Heart right ventricle (tissue), 16 donors: ENCODE measurements around the gene TTLL4. TPM values are rescaled to one million over a fixed set of nuclear protein-coding genes. Genes with fewer than 3 reads are reported as not detected.
"Not testable (repeated sequence)": the region's sequence is repeated elsewhere in the genome, so short reads cannot be mapped to it uniquely, and the experiment has no call there.

Experiments used
- ATAC-seq, 8 donors: fragments of 200-7000 bp; cut with Tn5 transposase; one replicate each; pipeline ENCODE4 v1.9.1; 2020; ENCODE audit warnings: mild to moderate bottlenecking in 8 of 8, moderate library complexity in 8 of 8, moderate number of reproducible peaks in 1 of 8
- DNase-seq, 2 donors: peaks; one replicate each; pipeline ENCODE4 v3.0.0-alpha.2; 2020
- H3K27ac ChIP-seq, 10 donors: fragments of 200-600 bp; sonication (generic) in 2 of 10; one replicate each; pipeline versions ENCODE4 v1.5.0 to v1.8.0; 2020 to 2022; ENCODE audit warnings: mild to moderate bottlenecking in 3 of 10
- H3K27me3 ChIP-seq, 7 donors: fragments of 200-600 bp; one replicate each; pipeline ENCODE4 v1.8.0; 2021 to 2022; ENCODE audit warnings: mild to moderate bottlenecking in 2 of 7
- H3K36me3 ChIP-seq, 9 donors: fragments of 200-600 bp; sonication (generic) in 1 of 9; one replicate each; pipeline versions ENCODE4 v1.5.0 to v1.8.0; 2020 to 2022; ENCODE audit warnings: mild to moderate bottlenecking in 2 of 9
- H3K4me1 ChIP-seq, 9 donors: fragments of 200-600 bp; sonication (generic) in 1 of 9; one replicate each; pipeline versions ENCODE4 v1.5.0 to v1.8.0; 2020 to 2022; ENCODE audit warnings: mild to moderate bottlenecking in 4 of 9
- H3K4me3 ChIP-seq, 10 donors: fragments of 200-600 bp; sonication (generic) in 2 of 10; one replicate each; pipeline versions ENCODE4 v1.5.0 to v1.8.0; 2020 to 2022; ENCODE audit warnings: mild to moderate bottlenecking in 7 of 10, moderate library complexity in 2 of 10
- H3K9me3 ChIP-seq, 11 donors: fragments of 200-600 bp in 10 of 11; sonication (generic) in 2 of 11; one replicate each; pipeline versions ENCODE4 v1.5.0 to v1.8.0; 2013 to 2022; ENCODE audit warnings: mild to moderate bottlenecking in 2 of 11, control low read depth in 1 of 11, moderate library complexity in 1 of 11
- WGBS, 2 donors: extraction: QIAGEN DNeasy Blood & Tissue Kit; methylation state at CpG; one replicate each; pipeline ENCODE4 v1.1.7; 2013; ENCODE audit warnings: inconsistent platforms in 1 of 2; 5-methylcytosine and 5-hydroxymethylcytosine counted together
- intact Hi-C, 10 donors: fragments of 100-400 bp; cut with DNase I; formaldehyde crosslinking; loops; one replicate each; pipeline versions ENCODE4 v1.11.1 to v1.14.2; 2022
- polyA plus RNA-seq, 2 donors: library from polyadenylated mRNA; stranded (reverse); fragments of 200-250 nt; gene quantifications; one replicate each; pipeline ENCODE4 v1.2.3, GENCODE V29; 2013
- total RNA-seq, 10 donors: library from RNA; stranded (reverse); fragmentation: NEBNext Ultra II Directional in 3 of 10; extraction: Animal tissue kit (Norgen Biotek cat#: 25700) in 3 of 10; gene quantifications; one replicate each; pipeline versions ENCODE4 v1.2.1 to v1.2.4, GENCODE V29; 2021 to 2023
- TF ChIP-seq, protein P1 (sequence below), 9 donors: fragments of 200-600 bp; sonication (generic) in 2 of 9; IDR thresholded peaks; one replicate each; pipeline versions ENCODE4 v1.5.0 to v1.8.0; 2021 to 2022; ENCODE audit warnings: antibody characterized with exemption in 9 of 9, mild to moderate bottlenecking in 5 of 9, moderate library complexity in 1 of 9
- donor health status: Arrhythmogenic right ventricular cardiomyopathy.
- donor health status: ischemic (EF 13 %, LVEDD 7.1; RV severe dilation, severe dysfunction).
- donor health status: healthy with polysubstance abuse.
- donor health status: DM: no; HTN: yes; CAD: no.
- donor health status: DM: no; HTN: no; CAD: no.
- donor health status: ischemic (EF 25% LVEDD 6.9; RV normal size, moderate dysfunction).
- donor health status: ischemic (EF 25% LVEDD 5.7; RV mildly dilated, moderate dysfunction).
- donor health status: healthy.
- donor health status: DM: yes; HTN: yes; CAD: no.
- donor health status: Ischemic cardiomyopathy.
- donor health status: ischemic (EF 35%, LVEDD 5.7; RV mildly dilated, moderate dysfunction).
- donor health status: nonischemic (EF 11% LVEDD 7.7; RV severe dilation, severe dysfunction).
- donor health status: DM: yes; HTN: yes; CAD: no.
- donor health status: PGD.
- donor health status: ischemic (EF 29% LVEDD 5.4; RV normal size, mild dysfunction).
- donor health status: nonischemic (EF 23%, LVEDD 6.1; RV moderate dilation, normal function).

TTLL4 gene
- total and polyA plus RNA-seq, 12 donors: 4.3 to 10.3 (median 6.6) TPM

DNA sequence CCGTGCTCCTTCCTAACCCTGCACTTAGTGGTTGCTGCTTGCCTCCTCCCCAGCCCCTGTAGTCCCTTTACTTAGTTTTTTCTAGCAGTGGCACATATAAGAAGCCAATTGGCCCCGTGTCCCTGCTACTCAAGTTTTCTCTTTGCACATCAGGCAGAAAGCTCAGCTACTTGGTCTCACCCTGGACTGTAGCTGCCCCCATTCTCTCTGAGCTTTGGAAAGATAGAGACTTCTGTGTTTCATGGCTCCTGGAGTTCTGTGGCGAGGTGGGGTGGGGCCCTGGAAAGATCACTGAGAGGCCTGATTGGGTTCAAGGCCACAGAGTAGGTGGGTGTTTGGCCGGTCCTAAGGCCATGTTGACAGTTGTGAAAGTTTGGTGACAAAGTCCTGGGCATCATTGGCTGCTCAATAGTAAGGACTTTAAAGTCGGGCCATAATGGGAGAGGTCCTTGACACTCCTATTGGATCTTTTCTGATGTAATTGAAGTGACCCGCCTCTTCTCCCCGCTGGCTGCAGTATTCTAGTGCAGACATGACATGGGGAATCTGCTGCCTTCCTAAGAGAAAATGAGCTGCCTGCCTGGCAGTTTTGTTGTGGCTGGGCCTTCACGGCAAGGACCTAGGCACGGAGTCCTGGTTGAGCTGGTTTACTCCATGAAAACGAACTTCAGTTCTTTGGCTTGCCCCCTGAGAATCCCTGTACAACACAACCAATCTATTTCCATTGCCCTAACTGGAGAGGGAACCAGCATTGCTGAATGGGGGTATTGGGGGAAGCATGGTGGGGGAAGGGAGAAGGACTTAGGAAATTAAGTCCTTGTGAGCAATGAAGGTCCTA is 45.2 kb downstream of the TTLL4 start:
- Histone ChIP-seq H3K27me3 (no peaks in the 10 kb centered on the region), H3K4me3 (no peak overlapping the region), H3K27ac (no peak overlapping the region), H3K4me1 (peaks cover 0 to 4% (median 0%) of the 10 kb centered on the region in 9 donors), H3K36me3 (peaks cover 0 to 64% (median 25%) of the 10 kb centered on the region in 9 donors), H3K9me3 (no peaks in the 10 kb centered on the region)
- WGBS, 2 donors: 94 to 97% methylated on average over 10 of the region's 10 CpGs
- intact Hi-C loops: no loop called here
- ATAC-seq: no peak
- no peak for DNase-seq
- TF ChIP-seq, protein P1, sequence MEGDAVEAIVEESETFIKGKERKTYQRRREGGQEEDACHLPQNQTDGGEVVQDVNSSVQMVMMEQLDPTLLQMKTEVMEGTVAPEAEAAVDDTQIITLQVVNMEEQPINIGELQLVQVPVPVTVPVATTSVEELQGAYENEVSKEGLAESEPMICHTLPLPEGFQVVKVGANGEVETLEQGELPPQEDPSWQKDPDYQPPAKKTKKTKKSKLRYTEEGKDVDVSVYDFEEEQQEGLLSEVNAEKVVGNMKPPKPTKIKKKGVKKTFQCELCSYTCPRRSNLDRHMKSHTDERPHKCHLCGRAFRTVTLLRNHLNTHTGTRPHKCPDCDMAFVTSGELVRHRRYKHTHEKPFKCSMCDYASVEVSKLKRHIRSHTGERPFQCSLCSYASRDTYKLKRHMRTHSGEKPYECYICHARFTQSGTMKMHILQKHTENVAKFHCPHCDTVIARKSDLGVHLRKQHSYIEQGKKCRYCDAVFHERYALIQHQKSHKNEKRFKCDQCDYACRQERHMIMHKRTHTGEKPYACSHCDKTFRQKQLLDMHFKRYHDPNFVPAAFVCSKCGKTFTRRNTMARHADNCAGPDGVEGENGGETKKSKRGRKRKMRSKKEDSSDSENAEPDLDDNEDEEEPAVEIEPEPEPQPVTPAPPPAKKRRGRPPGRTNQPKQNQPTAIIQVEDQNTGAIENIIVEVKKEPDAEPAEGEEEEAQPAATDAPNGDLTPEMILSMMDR (IDR thresholded peaks at IDR 0.05): no peak

DNA sequence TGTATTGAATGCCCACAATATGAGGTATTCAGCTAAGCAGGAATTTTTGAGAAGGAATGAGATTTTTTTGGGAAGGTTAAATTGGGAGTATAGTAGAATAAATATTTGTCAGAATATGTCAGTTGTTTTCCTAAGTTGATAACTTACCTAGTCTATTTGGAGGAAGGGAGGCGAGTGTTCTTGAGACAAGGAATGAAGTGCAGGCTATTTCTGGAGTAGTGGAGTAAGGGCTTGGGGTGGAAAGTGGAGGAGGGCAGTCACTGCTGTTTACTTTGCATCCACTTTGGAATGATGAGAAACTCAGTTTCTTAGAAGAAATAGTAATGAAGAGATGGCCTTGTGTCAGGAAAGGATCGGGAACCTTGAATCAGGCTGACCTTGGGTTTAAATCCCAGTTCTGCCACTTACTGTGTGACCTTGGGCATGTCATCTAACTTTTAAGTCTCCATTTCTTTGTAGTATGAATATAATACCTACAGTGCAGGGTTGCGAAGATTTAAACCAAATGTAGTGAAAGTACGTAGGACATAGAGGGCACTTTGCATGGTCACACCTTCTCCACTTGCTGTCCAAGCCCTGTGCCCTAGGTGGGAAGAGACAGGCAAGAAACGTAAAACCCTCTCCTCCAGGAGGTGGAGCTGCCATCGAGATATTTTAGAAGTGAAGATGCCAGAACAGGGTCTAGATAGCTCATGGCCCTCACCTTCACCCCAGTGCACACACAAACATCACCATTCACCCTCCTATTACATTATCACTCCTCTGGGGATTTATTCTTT is 46.2 kb downstream of the TTLL4 start:
- 80 to 84% methylated on average over 6 of the region's 6 CpGs for WGBS, 2 donors

DNA sequence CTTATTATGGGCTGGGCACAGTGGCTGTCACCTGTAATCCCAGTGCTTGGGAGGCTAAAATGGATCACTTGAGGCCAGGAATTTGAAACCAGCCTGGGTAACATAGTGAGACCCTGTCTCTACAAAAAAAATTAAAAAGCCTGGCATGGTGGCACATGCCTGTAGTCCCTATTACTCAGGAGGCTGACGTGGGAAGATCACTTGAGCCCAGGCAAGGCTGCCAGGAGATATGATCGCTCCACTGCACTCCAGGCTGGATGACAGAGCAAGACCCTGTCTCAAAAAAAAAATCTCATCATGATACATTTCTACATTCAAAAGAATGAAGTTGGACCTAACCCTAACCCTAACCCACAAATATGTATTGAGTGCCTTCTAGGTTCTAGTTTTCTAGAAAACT is 51.2 kb downstream of the TTLL4 start:
- 86 to 88% methylated on average over 2 of the region's 2 CpGs for WGBS, 2 donors
- TF ChIP-seq, protein P1 (IDR thresholded peaks at IDR 0.05): no peak
- Histone ChIP-seq H3K9me3 (no peaks in the 10 kb centered on the region), H3K4me3 (no peak overlapping the region), H3K36me3 (peaks cover 0 to 10% (median 0%) of the 10 kb centered on the region in 9 donors), H3K4me1 (no peaks in the 10 kb centered on the region), H3K27ac (no peak overlapping the region), H3K27me3 (peaks cover 0 to 6% (median 0%) of the 10 kb centered on the region in 7 donors)
- intact Hi-C loops: no loop called here
- no peak for DNase-seq
- ATAC-seq: no peak

More for the DNA sequence above, 46.2 kb downstream of the TTLL4 start:
- H3K27me3 ChIP-seq: peaks cover 0 to 4% (median 0%) of the 10 kb centered on the region in 7 donors
- ATAC-seq (no peak), DNase-seq (no peak)
- no peak overlapping the region for H3K27ac ChIP-seq
- peaks cover 0 to 54% (median 19%) of the 10 kb centered on the region in 9 donors for H3K36me3 ChIP-seq
- H3K9me3 ChIP-seq: no peaks in the 10 kb centered on the region
- intact Hi-C loops: no loop called here
- H3K4me1 ChIP-seq: peaks cover 0 to 4% (median 0%) of the 10 kb centered on the region in 9 donors
- TF ChIP-seq, protein P1 (IDR thresholded peaks at IDR 0.05): no peak
- H3K4me3 ChIP-seq: no peak overlapping the region

DNA sequence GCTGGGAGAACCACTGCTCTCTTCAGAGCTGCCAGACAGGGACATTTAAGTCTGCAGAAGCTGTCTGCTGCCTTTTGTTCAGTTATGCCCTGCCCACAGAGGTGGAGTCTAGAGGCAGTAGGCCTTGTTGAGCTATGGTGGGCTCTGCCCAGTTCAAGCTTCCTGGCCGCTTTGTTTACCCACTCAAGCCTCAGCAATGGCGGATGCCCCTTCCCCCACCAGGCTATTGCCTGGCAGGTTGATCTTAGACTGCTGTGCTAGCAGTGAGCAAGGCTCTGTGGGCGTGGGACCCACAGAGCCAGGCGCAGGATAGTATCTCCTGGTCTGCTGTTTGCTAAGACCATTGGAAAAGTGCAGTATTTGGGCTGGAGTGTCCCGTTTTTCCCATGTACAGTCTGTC is 62.1 kb downstream of the TTLL4 start:
- ATAC-seq, H3K4me3 ChIP-seq, H3K36me3 ChIP-seq, H3K27me3 ChIP-seq, DNase-seq, H3K27ac ChIP-seq, H3K4me1 ChIP-seq, intact Hi-C loops: not testable (repeated sequence)
- WGBS, 2 donors: 90 to 94% methylated on average over 5 of the region's 5 CpGs
- H3K9me3 ChIP-seq: peaks cover 0 to 14% (median 0%) of the 10 kb centered on the region in 11 donors
